Ammon's horn (tissue), 1 donor: ENCODE data around the gene TCERG1L.

Source experiments
- DNase-seq: peaks from one replicate; pipeline ENCODE4 v3.0.0-alpha.2; 2016; ENCODE audit warnings: low spot score

Gene TCERG1L

GRCh38 chr10:131067690-131068089 is 243.8 kb downstream of the TCERG1L start:
- DNase-seq, result no peak

GRCh38 chr10:131065673-131066305 is 245.7 kb downstream of the TCERG1L start:
- DNase-seq, result peak; percentile 29

GRCh38 chr10:131063311-131063710 is 248.2 kb downstream of the TCERG1L start:
- DNase-seq, result no peak

- DNase-seq, result no peak
Observed at GRCh38 chr10:131062621-131063260, 248.8 kb downstream of the TCERG1L start.

GRCh38 chr10:131061216-131061615 is 250.3 kb downstream of the TCERG1L start:
- DNase-seq, result no peak

- no peak for DNase-seq
Observed at GRCh38 chr10:131059881-131060280, 251.6 kb downstream of the TCERG1L start.

- DNase-seq, result no peak
Observed at GRCh38 chr10:131058799-131059198, 252.7 kb downstream of the TCERG1L start.

- no peak for DNase-seq
Observed at GRCh38 chr10:131056781-131057180, 254.7 kb downstream of the TCERG1L start.

GRCh38 chr10:131056091-131056579 is 255.4 kb downstream of the TCERG1L start:
- no peak for DNase-seq

- no peak for DNase-seq
Observed at GRCh38 chr10:131055437-131055836, 256.1 kb downstream of the TCERG1L start.

GRCh38 chr10:131053192-131053591 is 258.3 kb downstream of the TCERG1L start:
- DNase-seq, result no peak

GRCh38 chr10:131050162-131050766 is 261.3 kb downstream of the TCERG1L start:
- no peak for DNase-seq

GRCh38 chr10:131049016-131049415 is 262.5 kb downstream of the TCERG1L start:
- no peak for DNase-seq

- no peak for DNase-seq
Observed at GRCh38 chr10:131048606-131049005, 262.9 kb downstream of the TCERG1L start.

- no peak for DNase-seq
Observed at GRCh38 chr10:131047501-131047900, 264.0 kb downstream of the TCERG1L start.

- DNase-seq, result no peak
Observed at GRCh38 chr10:131046194-131046593, 265.3 kb downstream of the TCERG1L start.

GRCh38 chr10:131044379-131045111 is 267.0 kb downstream of the TCERG1L start:
- peak; percentile 16 for DNase-seq

GRCh38 chr10:131043039-131043691 is 268.4 kb downstream of the TCERG1L start:
- no peak for DNase-seq
